GM12878 (cell line): ENCODE measurements around the gene PIEZO2.

Source experiments
- CBX3 ChIP-seq: fragments of 200-600 bp; sonication (generic); IDR thresholded peaks from 2 replicates; pipeline ENCODE4 v1.6.1; 2016; ENCODE audit warnings: low read depth, borderline replicate concordance
- CTCF ChIP-seq, 3 experiments: IDR thresholded peaks in 2 of 3; conservative IDR thresholded peaks in 1 of 3; 2 replicates each; pipeline ENCODE4 v1.5.1; 2011; ENCODE audit warnings: low read depth in 3 of 3, low read length in 3 of 3, mild to moderate bottlenecking in 3 of 3, control low read depth in 2 of 3, moderate library complexity in 2 of 3, inconsistent platforms in 1 of 3, mixed read lengths in 1 of 3; ENCODE audit not compliant: control insufficient read depth in 2 of 3, insufficient read depth in 1 of 3; ENCODE audit errors: extremely low read depth in 1 of 3
- EGR1 ChIP-seq, 2 experiments: IDR thresholded peaks; 1 replicate in 1 of 2; 2 replicates in 1 of 2; pipeline ENCODE4 v1.6.1; 2011 to 2012; ENCODE audit warnings: low read depth in 2 of 2, low read length in 2 of 2, borderline replicate concordance in 1 of 2, mild to moderate bottlenecking in 1 of 2, moderate library complexity in 1 of 2
- EP300 ChIP-seq, 2 experiments: fragments of 150-350 bp in 1 of 2; IDR thresholded peaks; 2 replicates each; pipeline ENCODE4 v1.6.1; 2011 to 2012; ENCODE audit warnings: low read depth in 2 of 2, low read length in 2 of 2, borderline replicate concordance in 1 of 2, improper control_type of control experiment in 1 of 2, inconsistent platforms in 1 of 2; ENCODE audit not compliant: control insufficient read depth in 1 of 2
- IRF3 ChIP-seq: fragments of 450-650 bp; IDR thresholded peaks from 2 replicates; pipeline ENCODE4 v1.6.1; 2014; ENCODE audit warnings: mild to moderate bottlenecking
- JUNB ChIP-seq: IDR thresholded peaks from 2 replicates; pipeline ENCODE4 v1.6.1; 2016; ENCODE audit warnings: antibody characterized with exemption, mild to moderate bottlenecking
- MAX ChIP-seq: IDR thresholded peaks from 2 replicates; pipeline ENCODE4 v1.6.1; 2012; ENCODE audit warnings: low read depth, low read length, improper control_type of control experiment
- PBX3 ChIP-seq: IDR thresholded peaks from 2 replicates; pipeline ENCODE4 v1.6.1; 2011; ENCODE audit warnings: mild to moderate bottlenecking, low read depth, low read length, moderate library complexity; ENCODE audit not compliant: insufficient replicate concordance
- RAD51 ChIP-seq: fragments of 450-650 bp; IDR thresholded peaks from 2 replicates; pipeline ENCODE4 v1.6.1; 2016; ENCODE audit warnings: moderate library complexity, mild to moderate bottlenecking, inconsistent platforms
- USF1 ChIP-seq: IDR thresholded peaks from 2 replicates; pipeline ENCODE4 v1.6.1; 2011; ENCODE audit warnings: borderline replicate concordance, low read depth, mild to moderate bottlenecking, moderate library complexity, mixed read lengths, low read length; ENCODE audit not compliant: insufficient read depth; ENCODE audit errors: extremely low read length
- ZSCAN29 ChIP-seq: fragments of 450-650 bp; IDR thresholded peaks from 2 replicates; pipeline ENCODE4 v1.6.1; 2017; ENCODE audit warnings: mild to moderate bottlenecking, moderate library complexity

GRCh38 chr18:10822456-10822855 is 326.9 kb downstream of the PIEZO2 start:
- TF ChIP-seq CTCF (IDR thresholded peaks at IDR 0.05 in 2 of 3, conservative IDR thresholded peaks at IDR 0.05 in 1 of 3; ENCODE audit: control insufficient read depth in 2 of 3, extremely low read depth in 1 of 3, insufficient read depth in 1 of 3, low read depth in 3 of 3, low read length in 3 of 3), result no peak
- no peak for TF ChIP-seq USF1
- TF ChIP-seq EP300 (IDR thresholded peaks at IDR 0.05; ENCODE audit: borderline replicate concordance in 1 of 2, control insufficient read depth in 1 of 2, low read depth in 2 of 2, low read length in 2 of 2), result no peak
- TF ChIP-seq IRF3, result no peak
- no peak for TF ChIP-seq CBX3
- no peak for TF ChIP-seq EGR1 (IDR thresholded peaks at IDR 0.05; ENCODE audit: borderline replicate concordance in 1 of 2, low read depth in 2 of 2, low read length in 2 of 2)
- TF ChIP-seq ZSCAN29, result no peak
- no peak for TF ChIP-seq RAD51
- TF ChIP-seq PBX3, result no peak
- no peak for TF ChIP-seq JUNB
- no peak for TF ChIP-seq MAX
